B cell (primary cell): ENCODE measurements around the gene GASK1A. TPM values are rescaled to one million over a fixed set of nuclear protein-coding genes. Genes with fewer than 3 reads are reported as not detected.

ENCODE experiments used
- ATAC-seq: fragments of 200-7000 bp; cut with Tn5 transposase; one replicate; pipeline ENCODE4 v1.10.0; 2021; ENCODE audit warnings: low read depth, mild to moderate bottlenecking, moderate number of reproducible peaks, moderate library complexity
- CTCF ChIA-PET: fragments of 350-600 bp; sonication (Branson Sonifier 250); formaldehyde crosslinking; loops from one replicate; lab custom pipeline; 2021; ENCODE audit warnings: antibody characterized with exemption, inconsistent platforms; lab: Charles Lee
- POLR2A ChIA-PET: fragments of 350-600 bp; sonication (Branson Sonifier 250); formaldehyde crosslinking; loops from one replicate; lab custom pipeline; 2021; ENCODE audit warnings: antibody characterized with exemption; lab: Charles Lee
- DNase-seq: peaks from one replicate; pipeline ENCODE4 v3.0.0; 2013
- H2AFZ ChIP-seq: 2 replicates; pipeline ENCODE4 v1.6.1; 2012; ENCODE audit warnings: mild to moderate bottlenecking, low read depth, low read length; ENCODE audit not compliant: insufficient read depth, poor library complexity, severe bottlenecking
- H3K27ac ChIP-seq, 2 donors: 1 replicate in 1 of 2; 2 replicates in 1 of 2; pipeline ENCODE4 v1.5.1; 2012 to 2013; ENCODE audit warnings: low read length in 2 of 2, mild to moderate bottlenecking in 2 of 2, moderate library complexity in 1 of 2
- H3K27me3 ChIP-seq, 4 experiments: fragments of 200-600 bp in 1 of 4; sonication (generic) in 1 of 4; replicated peaks in 1 of 4; 1 replicate in 2 of 4; 2 replicates in 2 of 4; pipeline versions ENCODE4 v1.6.1 to v1.7.0; 2013 to 2016; ENCODE audit warnings: low read length in 3 of 4, mild to moderate bottlenecking in 2 of 4, mixed read lengths in 1 of 4, moderate library complexity in 1 of 4; ENCODE audit not compliant: insufficient read depth in 4 of 4, control insufficient read depth in 3 of 4; ENCODE audit errors: control extremely low read depth in 1 of 4
- H3K36me3 ChIP-seq, 2 experiments: replicated peaks in 1 of 2; 1 replicate in 1 of 2; 2 replicates in 1 of 2; pipeline versions ENCODE4 v1.6.1 to v1.7.1; 2013; ENCODE audit warnings: low read length in 1 of 2; ENCODE audit not compliant: insufficient read depth in 2 of 2, control insufficient read depth in 1 of 2; ENCODE audit errors: control extremely low read depth in 1 of 2, extremely low read depth in 1 of 2
- H3K4me1 ChIP-seq, 2 donors: fragments of 200-600 bp in 1 of 2; sonication (generic) in 1 of 2; 1 replicate in 1 of 2; 2 replicates in 1 of 2; pipeline versions ENCODE4 v1.5.1 to v1.6.1; 2013 to 2017; ENCODE audit warnings: low read length in 2 of 2; ENCODE audit not compliant: control insufficient read depth in 2 of 2, insufficient read depth in 2 of 2
- H3K4me2 ChIP-seq: replicated peaks from 2 replicates; pipeline ENCODE3; 2012; ENCODE audit warnings: mild to moderate bottlenecking, low read depth, low read length; ENCODE audit not compliant: poor library complexity, severe bottlenecking
- H3K4me3 ChIP-seq, 5 experiments: fragments of 200-600 bp in 1 of 5; sonication (generic) in 1 of 5; 1 replicate in 3 of 5; 2 replicates in 2 of 5; pipeline versions ENCODE4 v1.5.1 to v1.7.0; 2011 to 2016; ENCODE audit warnings: low read length in 4 of 5, mild to moderate bottlenecking in 4 of 5, low read depth in 2 of 5, control low read depth in 1 of 5, moderate library complexity in 1 of 5; ENCODE audit not compliant: insufficient read depth in 1 of 5; ENCODE audit errors: control extremely low read depth in 1 of 5, extremely low read depth in 1 of 5
- H3K79me2 ChIP-seq: fragments of 200-600 bp; sonication (generic); one replicate; pipeline ENCODE4 v1.6.0; 2016; ENCODE audit warnings: low read length; ENCODE audit not compliant: control insufficient read depth, insufficient read depth
- H3K9ac ChIP-seq: fragments of 200-600 bp; sonication (generic); 2 replicates; pipeline ENCODE4 v1.6.1; 2017; ENCODE audit warnings: mild to moderate bottlenecking, low read length, moderate library complexity
- H3K9me3 ChIP-seq, 3 donors: one replicate each; pipeline versions ENCODE4 v1.6.1 to v1.7.1; 2013; ENCODE audit warnings: low read length in 2 of 3; ENCODE audit not compliant: control insufficient read depth in 2 of 3, insufficient read depth in 1 of 3; ENCODE audit errors: control extremely low read depth in 1 of 3
- H4K20me1 ChIP-seq: 2 replicates; pipeline ENCODE4 v1.6.0; 2012; ENCODE audit warnings: mild to moderate bottlenecking, low read length; ENCODE audit not compliant: insufficient read depth, control insufficient read depth, poor library complexity, severe bottlenecking
- H3K27ac Mint-ChIP-seq: one replicate; pipeline ENCODE4 v1.8.0; 2021; ENCODE audit warnings: mixed read lengths
- H3K27me3 Mint-ChIP-seq: one replicate; pipeline ENCODE4 v1.8.0; 2021; ENCODE audit warnings: mixed read lengths
- H3K4me1 Mint-ChIP-seq: one replicate; pipeline ENCODE4 v1.8.0; 2021; ENCODE audit warnings: mixed read lengths
- H3K4me3 Mint-ChIP-seq: one replicate; pipeline ENCODE4 v1.8.0; 2021; ENCODE audit warnings: mixed read lengths
- H3K9me3 Mint-ChIP-seq: one replicate; pipeline ENCODE4 v1.8.0; 2022; ENCODE audit warnings: mixed read lengths; ENCODE audit not compliant: insufficient read depth
- CTCF ChIP-seq: fragments of 200-600 bp; IDR thresholded peaks from one replicate; pipeline ENCODE4 v1.8.0; 2022; ENCODE audit warnings: antibody characterized with exemption, mild to moderate bottlenecking
- EZH2 ChIP-seq: IDR thresholded peaks from 2 replicates; pipeline ENCODE4 v1.6.1; 2012; ENCODE audit warnings: borderline replicate concordance, low read depth, mild to moderate bottlenecking, moderate library complexity, low read length; ENCODE audit not compliant: insufficient read depth, poor library complexity, severe bottlenecking
- WGBS: methylation state at CpG from one replicate; pipeline ENCODE4 v1.1.5; 2013; ENCODE audit warnings: missing lambda C conversion rate; ENCODE audit not compliant: insufficient coverage; 5-methylcytosine and 5-hydroxymethylcytosine counted together
- intact Hi-C: fragments of 100-400 bp; cut with micrococcal nuclease; formaldehyde crosslinking; loops from one replicate; pipeline ENCODE4 v1.10.0; 2022
- polyA plus RNA-seq: library from polyadenylated mRNA; depleted of rRNA; stranded (reverse); fragments of >200 nt; gene quantifications from 2 replicates; pipeline ENCODE4 v1.2.3, GENCODE V29; 2012
- total RNA-seq, 2 donors: library from RNA; stranded (reverse); fragments of 120-200 nt in 1 of 2; gene quantifications; 1 replicate in 1 of 2; 2 replicates in 1 of 2; pipeline versions ENCODE4 v1.2.3 to v1.2.4, GENCODE V29; 2013 to 2022

The GASK1A gene
- total and polyA plus RNA-seq, 2 donors (not counting 1 experiment from before 2014, with no cell fraction given) = not detected

GRCh38 chr3:42980209-42980608 lies 1.1 kb downstream of the GASK1A start:
- Mint-ChIP-seq H3K4me1 (peaks cover 10% of the 10 kb centered on the region), H3K27me3 (peaks cover 52% of the 10 kb centered on the region), H3K4me3 (peak overlapping the region; percentile 1), H3K27ac (no peak overlapping the region), H3K9me3 (peaks cover 6% of the 10 kb centered on the region)
- H3K4me3 ChIP-seq = no peak overlapping the region
- no peak for DNase-seq
- 85% methylated on average over 9 of the region's 12 CpGs for WGBS
- H4K20me1 ChIP-seq = no peaks in the 10 kb centered on the region
- no peak overlapping the region for H3K9ac ChIP-seq
- ATAC-seq = no peak
- intact Hi-C loops = no loop called here
- H3K4me1 ChIP-seq = peaks cover 6 to 8% of the 10 kb centered on the region in 2 donors
- H2AFZ ChIP-seq = no peak overlapping the region
- TF ChIP-seq EZH2 (no peak), CTCF (no peak)
- ChIA-PET CTCF (no interaction called here), POLR2A (no interaction called here)
- H3K27me3 ChIP-seq = peaks cover 0 to 32% (median 11%) of the 10 kb centered on the region in 4 experiments
- H3K79me2 ChIP-seq = no peaks in the 10 kb centered on the region
- no peak overlapping the region for H3K4me2 ChIP-seq
- H3K36me3 ChIP-seq = no peaks in the 10 kb centered on the region
- no peak overlapping the region for H3K27ac ChIP-seq
- H3K9me3 ChIP-seq = peaks cover 0 to 3% (median 3%) of the 10 kb centered on the region in 3 donors

GRCh38 chr3:42980909-42981308 lies 1.8 kb downstream of the GASK1A start:
- H2AFZ ChIP-seq = no peak overlapping the region
- H3K27me3 Mint-ChIP-seq = peaks cover 53% of the 10 kb centered on the region

More at GRCh38 chr3:42980909-42981308, 1.8 kb downstream of the GASK1A start:
- Histone ChIP-seq H3K9me3 (peaks cover 0 to 3% (median 0%) of the 10 kb centered on the region in 3 donors), H3K27ac (no peak overlapping the region), H3K4me3 (no peak overlapping the region), H3K4me2 (no peak overlapping the region), H3K79me2 (no peaks in the 10 kb centered on the region), H3K36me3 (no peaks in the 10 kb centered on the region), H3K27me3 (peaks cover 0 to 30% (median 11%) of the 10 kb centered on the region in 4 experiments), H3K9ac (no peak overlapping the region), H3K4me1 (peaks cover 6 to 8% of the 10 kb centered on the region in 2 donors), H4K20me1 (no peaks in the 10 kb centered on the region)
- Mint-ChIP-seq H3K27ac (no peak overlapping the region), H3K4me1 (peaks cover 10% of the 10 kb centered on the region), H3K9me3 (peaks cover under 1% of the 10 kb centered on the region), H3K4me3 (no peak overlapping the region)
- ChIA-PET POLR2A (no interaction called here), CTCF (no interaction called here)
- intact Hi-C loops = no loop called here
- TF ChIP-seq EZH2 (no peak), CTCF (no peak)
- ATAC-seq = no peak
- 92% methylated on average over 6 of the region's 6 CpGs for WGBS
- DNase-seq = no peak
